Activated naive CD8-positive, alpha-beta T cell treated with anti-CD3 and anti-CD28 coated beads, Interleukin-2, amount 50 U/mL, for 16 hours (primary cell): Measurements from ENCODE around the gene ANKLE2.
"Not testable (repeated sequence)": the region's sequence is repeated elsewhere in the genome, so short reads cannot be mapped to it uniquely, and the experiment has no call there.

Experiments used
- DNase-seq: peaks from one replicate; pipeline ENCODE4 v3.0.0-alpha.2; 2020; ENCODE audit warnings: low read depth, low spot score

ANKLE2 gene

DNA sequence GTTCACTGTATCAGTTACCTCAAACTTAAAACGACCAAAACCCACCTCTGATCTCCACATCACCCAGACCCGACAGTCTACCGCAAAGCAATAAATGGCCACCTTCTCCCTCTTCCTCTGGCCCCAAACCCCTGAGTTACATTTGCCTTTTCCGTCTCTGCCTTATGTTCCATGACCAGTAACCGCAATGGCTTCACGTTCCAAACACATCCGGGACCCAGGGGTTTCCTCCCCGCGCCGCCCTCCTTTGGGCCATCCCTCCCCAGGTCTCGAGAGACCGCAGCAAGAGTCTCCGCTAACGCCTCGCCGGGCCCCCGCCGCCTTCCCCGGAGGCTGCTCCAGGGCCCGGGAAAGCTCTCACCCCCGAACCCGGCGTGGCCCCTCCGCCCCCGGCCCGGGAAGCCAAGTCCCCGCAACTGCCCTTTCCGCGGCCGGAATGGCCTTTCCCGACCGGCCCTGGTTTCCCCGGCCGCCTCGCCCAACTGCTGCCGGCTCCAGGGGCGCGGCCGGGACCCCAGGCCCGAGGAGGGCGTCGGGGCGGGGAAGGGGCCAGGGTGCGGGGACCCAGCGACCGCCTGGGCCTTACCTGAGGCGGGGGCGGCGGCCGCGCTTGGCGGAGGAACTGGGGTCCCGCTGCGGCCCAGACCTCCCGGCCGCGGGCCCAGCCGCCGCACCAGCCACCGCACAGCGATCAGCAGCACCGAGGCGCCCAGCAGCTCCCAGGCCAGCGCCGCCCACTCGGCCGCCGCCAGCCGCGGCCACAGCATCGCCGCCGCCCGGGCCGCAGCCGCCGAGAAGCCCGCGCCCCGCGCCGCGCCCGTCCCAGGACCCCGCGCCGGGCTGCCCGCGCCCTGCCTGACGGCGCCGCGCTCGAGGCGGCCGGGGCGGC lies at the start of gene ANKLE2:
Gene ANKLE2 (minus strand): TSS at position 801 of the 889 bp plus-strand sequence. CDS start 34 bp downstream, at position 767.
- DNase-seq: peak; percentile 47

DNA sequence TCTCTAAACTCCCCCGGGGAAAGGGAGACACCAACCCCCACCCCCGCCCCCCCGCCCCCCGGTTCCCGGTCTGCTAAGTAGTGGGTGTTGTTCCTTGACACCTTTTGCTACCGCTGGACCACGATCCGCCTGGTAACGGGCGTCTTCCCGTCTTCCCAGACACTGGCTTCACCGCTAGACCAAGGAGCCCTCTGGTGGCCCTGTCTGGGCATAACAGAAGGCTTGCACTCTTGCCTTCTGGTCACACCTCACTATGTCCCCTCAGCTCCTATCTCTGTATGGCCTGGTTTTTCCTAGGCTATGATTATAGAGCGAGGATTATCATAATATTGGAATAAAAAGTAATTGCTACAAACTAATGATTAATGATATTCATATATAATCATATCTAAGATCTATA lies 47.8 kb upstream of the ANKLE2 start:
- not testable (repeated sequence) for DNase-seq

DNA sequence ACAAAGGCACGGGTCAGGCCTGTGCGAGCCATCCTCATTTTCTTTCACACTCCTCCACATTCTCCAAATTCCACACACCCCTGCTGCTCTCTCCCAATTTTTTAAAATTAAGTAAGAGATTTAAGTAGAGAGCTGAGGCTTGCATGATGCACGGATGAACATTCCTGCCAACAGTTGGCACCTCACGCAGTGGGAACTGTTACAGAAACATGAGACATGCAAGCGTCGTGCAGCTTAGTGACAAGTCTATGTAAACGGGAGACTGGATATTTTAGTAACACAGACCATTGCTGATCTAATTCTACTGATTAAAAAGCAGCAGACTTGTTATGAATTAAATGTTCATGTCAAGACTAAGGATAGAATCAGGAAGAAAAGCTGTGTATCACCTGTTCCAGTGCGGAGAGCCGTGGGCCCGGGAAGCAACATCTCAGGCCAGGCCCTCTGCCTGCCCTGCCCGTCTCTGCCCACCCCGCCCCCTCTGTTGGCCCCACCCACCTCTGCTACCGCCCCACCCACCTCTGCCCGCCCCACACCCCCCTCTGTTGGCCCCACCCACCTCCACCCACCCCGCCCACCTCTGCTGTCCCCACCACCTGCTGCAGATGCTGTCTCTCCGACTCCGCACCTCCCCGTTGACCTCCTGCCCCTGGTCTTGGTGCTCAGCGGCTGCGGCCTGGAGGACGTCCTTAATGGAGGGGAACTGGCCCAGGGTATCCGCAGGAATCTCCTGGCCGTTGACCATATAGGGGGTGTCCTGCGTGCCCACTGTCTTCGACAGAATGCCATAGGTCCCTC lies 45.9 kb upstream of the ANKLE2 start:
- DNase-seq: no peak

- DNase-seq: peak; percentile 14
Measured at GRCh38 chr12:132806857-132807256, 45.2 kb upstream of the ANKLE2 start.

- no peak for DNase-seq
Measured at GRCh38 chr12:132804426-132804861, 42.8 kb upstream of the ANKLE2 start.

- DNase-seq: no peak
Measured at GRCh38 chr12:132803888-132804287, 42.3 kb upstream of the ANKLE2 start.

GRCh38 chr12:132803125-132803524 lies 41.5 kb upstream of the ANKLE2 start:
- no peak for DNase-seq

GRCh38 chr12:132801741-132802140 lies 40.1 kb upstream of the ANKLE2 start:
- DNase-seq: no peak

DNA sequence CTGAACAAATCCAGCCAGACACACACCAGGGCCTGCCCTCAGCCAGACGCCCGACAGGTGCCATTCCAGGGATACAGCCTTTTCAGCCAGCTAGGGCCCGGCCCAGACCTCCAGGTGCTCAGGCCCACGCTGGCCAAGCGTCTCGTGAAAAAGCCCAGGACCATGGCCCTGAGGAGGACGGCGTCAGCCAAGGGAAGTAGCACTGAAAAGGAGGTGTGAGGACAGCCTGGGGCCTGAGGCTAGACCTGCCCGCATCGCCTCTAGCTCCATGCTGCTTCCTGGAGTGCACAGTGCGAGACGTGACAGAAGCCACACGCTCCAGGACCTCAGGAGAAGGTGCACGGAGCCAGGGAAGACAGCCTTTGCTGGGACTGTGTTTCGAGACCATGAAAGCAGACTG lies 37.2 kb upstream of the ANKLE2 start:
- no peak for DNase-seq

- no peak for DNase-seq
Measured at GRCh38 chr12:132797820-132798570, 36.4 kb upstream of the ANKLE2 start.

DNA sequence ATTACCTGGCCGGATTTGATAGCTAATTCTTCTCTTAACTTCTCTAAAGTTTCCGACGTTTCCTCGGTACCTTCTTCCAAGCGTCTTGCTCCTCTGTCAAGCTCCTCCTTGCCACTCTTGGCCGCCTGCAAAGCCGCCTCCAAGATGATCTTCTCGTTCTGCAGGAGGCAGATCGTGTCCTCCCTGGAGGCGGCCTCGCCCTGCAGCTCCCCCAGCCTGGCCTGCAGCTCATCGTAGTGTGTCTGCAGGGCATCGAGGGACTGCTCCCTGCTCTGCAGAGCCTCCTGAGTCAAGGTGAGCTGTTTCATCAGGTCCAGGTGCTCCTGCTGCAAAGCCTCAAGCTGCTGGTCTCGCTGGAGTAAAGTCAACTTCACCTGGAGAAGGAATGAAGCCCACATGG lies 34.2 kb upstream of the ANKLE2 start:
- DNase-seq: no peak

DNA sequence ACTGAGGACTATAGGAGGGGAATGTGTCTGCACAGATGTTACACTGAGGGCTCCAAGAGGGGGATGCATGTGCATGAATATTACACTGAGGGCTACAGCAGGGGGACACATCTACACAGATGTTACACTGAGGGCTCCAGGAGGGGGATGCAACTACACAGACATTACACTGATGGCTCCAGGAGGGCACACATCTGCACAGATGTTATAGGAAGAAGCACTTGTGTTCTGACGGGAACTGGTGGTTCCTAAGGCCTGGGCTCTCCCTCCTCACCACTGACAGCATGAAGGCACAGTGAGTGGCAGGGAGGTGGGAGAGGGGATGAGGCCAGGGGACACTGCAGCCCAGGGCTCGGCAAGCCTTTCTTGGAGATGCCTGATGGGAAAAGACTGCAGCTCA lies 30.3 kb upstream of the ANKLE2 start:
- not testable (repeated sequence) for DNase-seq

DNA sequence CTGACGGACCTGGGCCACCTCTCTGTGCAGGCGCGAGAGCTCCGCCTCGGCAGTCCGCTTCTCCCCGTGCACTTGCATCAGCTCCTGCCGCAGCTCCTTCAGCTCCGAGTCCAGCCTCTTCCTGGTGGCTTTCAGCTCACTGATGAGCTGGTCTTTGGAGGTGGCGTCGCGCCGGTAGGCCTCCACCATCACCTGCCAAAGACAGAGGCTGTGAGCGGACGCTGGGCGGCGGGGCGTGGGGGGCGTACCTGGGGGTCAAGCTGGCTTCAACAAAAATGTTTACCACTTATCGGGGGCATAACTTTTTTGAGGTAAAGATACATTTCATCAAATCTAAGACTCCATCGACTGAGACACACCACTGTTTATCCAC lies 27.5 kb upstream of the ANKLE2 start:
- no peak for DNase-seq

- DNase-seq: no peak
Measured at GRCh38 chr12:132788375-132789098, 26.9 kb upstream of the ANKLE2 start.

DNA sequence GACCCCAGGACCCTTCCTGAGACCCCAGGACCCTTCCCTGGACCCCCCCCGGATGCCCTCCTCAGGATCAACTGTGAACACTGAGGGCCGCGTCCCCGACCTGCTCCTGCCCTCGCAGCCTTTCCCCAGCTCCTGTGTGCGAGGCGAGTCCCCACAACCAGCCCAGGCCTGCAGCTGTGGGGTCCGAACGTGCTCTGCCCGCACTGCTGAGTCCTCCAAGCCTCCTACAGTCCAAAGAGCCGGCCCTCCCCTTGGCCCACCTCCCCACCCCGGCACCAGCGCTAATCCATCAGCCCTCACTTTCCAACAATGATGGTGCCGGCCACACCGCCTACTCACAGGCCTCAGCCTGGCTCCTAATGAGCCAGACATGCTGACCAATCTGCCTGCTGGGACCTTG lies 26.2 kb upstream of the ANKLE2 start:
- no peak for DNase-seq

GRCh38 chr12:132786192-132786591 lies 24.6 kb upstream of the ANKLE2 start:
- no peak for DNase-seq

GRCh38 chr12:132784580-132784979 lies 22.9 kb upstream of the ANKLE2 start:
- DNase-seq: no peak

- DNase-seq: no peak
Measured at GRCh38 chr12:132783917-132784531, 22.4 kb upstream of the ANKLE2 start.

DNA sequence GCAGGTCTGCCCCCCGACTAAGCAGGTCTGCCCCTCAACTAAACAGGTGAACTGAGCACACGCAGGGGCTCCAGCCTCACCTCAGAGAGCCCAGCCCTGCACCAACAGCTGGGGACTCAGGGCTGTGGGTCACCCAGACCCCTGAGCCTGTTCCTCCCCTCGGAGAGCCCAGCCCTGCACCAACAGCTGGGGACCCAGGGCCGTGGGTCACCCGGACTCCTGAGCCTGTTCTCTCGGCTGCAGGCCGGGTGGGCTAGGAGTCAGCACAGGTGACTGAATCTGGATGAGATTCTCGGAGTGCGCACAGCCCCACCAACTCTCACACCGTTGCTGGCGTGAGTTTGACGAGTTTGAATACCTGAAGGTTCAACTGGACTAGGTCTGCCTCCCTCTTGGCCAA lies 20.3 kb upstream of the ANKLE2 start:
- DNase-seq: no peak

DNA sequence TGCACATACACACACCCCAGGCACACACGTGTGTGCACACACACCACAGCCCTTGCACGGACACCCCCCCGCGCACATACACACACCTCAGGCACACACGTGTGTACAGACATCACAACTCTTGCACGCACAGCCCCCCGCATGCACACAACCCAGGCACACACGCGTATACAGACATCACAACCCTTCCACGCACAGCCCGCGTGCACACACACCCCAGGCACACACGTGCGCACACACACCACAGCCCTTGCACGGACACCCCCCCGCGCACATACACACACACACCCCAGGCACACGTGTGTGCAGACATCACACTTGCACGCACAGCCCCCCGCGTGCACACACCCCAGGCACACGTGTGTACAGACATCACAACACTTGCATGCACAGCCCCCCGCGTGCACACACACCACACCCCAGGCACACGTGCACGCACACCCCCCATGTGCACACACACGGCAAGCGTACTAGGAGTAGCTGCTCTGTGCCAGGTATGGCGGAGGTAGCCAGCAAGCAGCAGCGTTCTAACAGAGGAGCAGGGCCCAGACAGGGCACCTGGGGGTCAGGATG lies 18.2 kb upstream of the ANKLE2 start:
- DNase-seq: no peak
